IgD-negative memory B cell (primary cell): ENCODE results near the gene CCDC154. TPM values are rescaled to one million over a fixed set of nuclear protein-coding genes. Genes with fewer than 3 reads are reported as not detected.
A peak's percentile ranks its signal among the peaks of the same experiment; 100 is the strongest.

Source experiments
- H3K27ac Mint-ChIP-seq, 3 donors: one replicate each; pipeline ENCODE4 v1.8.0; 2020 to 2022; ENCODE audit warnings: mild to moderate bottlenecking in 3 of 3, mixed read lengths in 3 of 3, moderate library complexity in 1 of 3
- H3K27me3 Mint-ChIP-seq: one replicate; pipeline ENCODE4 v1.8.0; 2021; ENCODE audit warnings: mixed read lengths
- H3K36me3 Mint-ChIP-seq: one replicate; pipeline ENCODE4 v1.8.0; 2020; ENCODE audit warnings: mild to moderate bottlenecking, mixed read lengths
- H3K4me1 Mint-ChIP-seq, 3 donors: one replicate each; pipeline ENCODE4 v1.8.0; 2020 to 2022; ENCODE audit warnings: mixed read lengths in 3 of 3, mild to moderate bottlenecking in 1 of 3
- H3K4me3 Mint-ChIP-seq, 4 donors: one replicate each; pipeline ENCODE4 v1.8.0; 2020 to 2022; ENCODE audit warnings: mild to moderate bottlenecking in 4 of 4, mixed read lengths in 4 of 4, moderate library complexity in 3 of 4
- H3K9me3 Mint-ChIP-seq, 3 donors: one replicate each; pipeline ENCODE4 v1.8.0; 2020 to 2021; ENCODE audit warnings: mixed read lengths in 3 of 3, mild to moderate bottlenecking in 1 of 3
- polyA plus RNA-seq: library from polyadenylated mRNA; unstranded; fragments of 300-500 nt; fragmentation: Illumina TruSeq; gene quantifications from one replicate; pipeline ENCODE4 v1.2.3, GENCODE V29; 2021

The CCDC154 gene
- polyA plus RNA-seq, 1 donor from 2014 or later, result 1.5 TPM

GRCh38 chr16:1413684-1414531 lies 30.4 kb downstream of the CCDC154 start:
- H3K36me3 Mint-ChIP-seq, result peaks cover 3% of the 10 kb centered on the region
- H3K9me3 Mint-ChIP-seq, result no peaks in the 10 kb centered on the region
- peaks cover 9 to 14% (median 12%) of the 10 kb centered on the region in 3 donors for H3K4me1 Mint-ChIP-seq
- peak overlapping the region; percentile 77 to 97 (median 95) for H3K27ac Mint-ChIP-seq
- H3K4me3 Mint-ChIP-seq, result peak overlapping the region; percentile 89 to 96 (median 94)
- H3K27me3 Mint-ChIP-seq, result no peaks in the 10 kb centered on the region

- H3K27ac Mint-ChIP-seq, result peak overlapping the region in 2 of 3 donors; percentile 50 to 97
- H3K4me1 Mint-ChIP-seq, result peaks cover 9 to 17% (median 17%) of the 10 kb centered on the region in 3 donors
- H3K27me3 Mint-ChIP-seq, result no peaks in the 10 kb centered on the region
- H3K9me3 Mint-ChIP-seq, result no peaks in the 10 kb centered on the region
- peaks cover 3% of the 10 kb centered on the region for H3K36me3 Mint-ChIP-seq
- peak overlapping the region; percentile 30 to 94 (median 80) for H3K4me3 Mint-ChIP-seq
Observed at GRCh38 chr16:1412847-1413246, 31.5 kb downstream of the CCDC154 start.

- Mint-ChIP-seq H3K9me3 (no peaks in the 10 kb centered on the region), H3K4me1 (peaks cover 5 to 17% (median 11%) of the 10 kb centered on the region in 3 donors), H3K27ac (peak overlapping the region; percentile 59 to 89 (median 87)), H3K36me3 (peaks cover 3% of the 10 kb centered on the region), H3K4me3 (peak overlapping the region; percentile 70 to 88 (median 81)), H3K27me3 (no peaks in the 10 kb centered on the region)
Observed at GRCh38 chr16:1408171-1408837, 36.1 kb downstream of the CCDC154 start.

- H3K9me3 Mint-ChIP-seq, result no peaks in the 10 kb centered on the region
- peaks cover 3% of the 10 kb centered on the region for H3K36me3 Mint-ChIP-seq
- no peaks in the 10 kb centered on the region for H3K27me3 Mint-ChIP-seq
- H3K4me3 Mint-ChIP-seq, result peak overlapping the region in 3 of 4 donors; percentile 47 to 88 (median 74)
- peaks cover 5 to 17% (median 11%) of the 10 kb centered on the region in 3 donors for H3K4me1 Mint-ChIP-seq
- peak overlapping the region; percentile 59 to 89 (median 87) for H3K27ac Mint-ChIP-seq
Observed at GRCh38 chr16:1407753-1408152, 36.6 kb downstream of the CCDC154 start.

GRCh38 chr16:1403733-1404132 lies 40.6 kb downstream of the CCDC154 start:
- Mint-ChIP-seq H3K9me3 (no peaks in the 10 kb centered on the region), H3K4me1 (peaks cover 0 to 9% (median 4%) of the 10 kb centered on the region in 3 donors), H3K27ac (no peak overlapping the region), H3K4me3 (no peak overlapping the region), H3K36me3 (no peaks in the 10 kb centered on the region), H3K27me3 (no peaks in the 10 kb centered on the region)

- peak overlapping the region in 1 of 3 donors; percentile 25 for H3K27ac Mint-ChIP-seq
- H3K4me1 Mint-ChIP-seq, result peaks cover 0 to 7% (median 2%) of the 10 kb centered on the region in 3 donors
- no peaks in the 10 kb centered on the region for H3K36me3 Mint-ChIP-seq
- peak overlapping the region in 1 of 4 donors; percentile 45 for H3K4me3 Mint-ChIP-seq
- no peaks in the 10 kb centered on the region for H3K9me3 Mint-ChIP-seq
- H3K27me3 Mint-ChIP-seq, result no peaks in the 10 kb centered on the region
Observed at GRCh38 chr16:1403036-1403435, 41.3 kb downstream of the CCDC154 start.

- Mint-ChIP-seq H3K4me1 (peaks cover 0 to 3% (median 2%) of the 10 kb centered on the region in 3 donors), H3K36me3 (no peaks in the 10 kb centered on the region), H3K9me3 (no peaks in the 10 kb centered on the region), H3K27me3 (no peaks in the 10 kb centered on the region), H3K27ac (peak overlapping the region in 1 of 3 donors; percentile 34), H3K4me3 (no peak overlapping the region)
Observed at GRCh38 chr16:1401758-1402154, 42.6 kb downstream of the CCDC154 start.

- Mint-ChIP-seq H3K36me3 (no peaks in the 10 kb centered on the region), H3K27me3 (no peaks in the 10 kb centered on the region), H3K9me3 (no peaks in the 10 kb centered on the region), H3K27ac (peak overlapping the region in 1 of 3 donors; percentile 34), H3K4me3 (no peak overlapping the region), H3K4me1 (peaks cover 0 to 3% (median 2%) of the 10 kb centered on the region in 3 donors)
Observed at GRCh38 chr16:1401061-1401757, 43.1 kb downstream of the CCDC154 start.

- H3K36me3 Mint-ChIP-seq, result no peaks in the 10 kb centered on the region
Observed at GRCh38 chr16:1398826-1399581, 45.4 kb downstream of the CCDC154 start.

GRCh38 chr16:1398351-1398750 lies 46.0 kb downstream of the CCDC154 start:
- Mint-ChIP-seq H3K4me1 (peaks cover 0 to 2% (median under 1%) of the 10 kb centered on the region in 3 donors), H3K4me3 (no peak overlapping the region), H3K27ac (no peak overlapping the region), H3K36me3 (no peaks in the 10 kb centered on the region), H3K9me3 (no peaks in the 10 kb centered on the region), H3K27me3 (no peaks in the 10 kb centered on the region)

More at GRCh38 chr16:1398826-1399581, 45.4 kb downstream of the CCDC154 start:
- no peaks in the 10 kb centered on the region for H3K9me3 Mint-ChIP-seq
- no peaks in the 10 kb centered on the region for H3K27me3 Mint-ChIP-seq
- peak overlapping the region in 1 of 3 donors; percentile 51 for H3K27ac Mint-ChIP-seq
- H3K4me3 Mint-ChIP-seq, result no peak overlapping the region
- H3K4me1 Mint-ChIP-seq, result peaks cover 0 to 2% (median 1%) of the 10 kb centered on the region in 3 donors

GRCh38 chr16:1397779-1398178 lies 46.6 kb downstream of the CCDC154 start:
- H3K36me3 Mint-ChIP-seq, result no peaks in the 10 kb centered on the region
- H3K27ac Mint-ChIP-seq, result no peak overlapping the region
- H3K4me1 Mint-ChIP-seq, result peaks cover 0 to 2% (median 0%) of the 10 kb centered on the region in 3 donors
- H3K9me3 Mint-ChIP-seq, result no peaks in the 10 kb centered on the region
- no peak overlapping the region for H3K4me3 Mint-ChIP-seq
- H3K27me3 Mint-ChIP-seq, result no peaks in the 10 kb centered on the region

GRCh38 chr16:1395444-1396031 lies 48.8 kb downstream of the CCDC154 start:
- Mint-ChIP-seq H3K36me3 (no peaks in the 10 kb centered on the region), H3K4me3 (no peak overlapping the region), H3K27me3 (no peaks in the 10 kb centered on the region), H3K27ac (no peak overlapping the region), H3K4me1 (no peaks in the 10 kb centered on the region), H3K9me3 (no peaks in the 10 kb centered on the region)

- Mint-ChIP-seq H3K27me3 (no peaks in the 10 kb centered on the region), H3K27ac (peak overlapping the region in 1 of 3 donors; percentile 2), H3K4me3 (no peak overlapping the region), H3K4me1 (no peaks in the 10 kb centered on the region), H3K9me3 (no peaks in the 10 kb centered on the region), H3K36me3 (no peaks in the 10 kb centered on the region)
Observed at GRCh38 chr16:1394367-1394951, 49.9 kb downstream of the CCDC154 start.
